GM12878 (cell line): ENCODE data around the gene CTSH. TPM values are rescaled to one million over a fixed set of nuclear protein-coding genes. Genes with fewer than 3 reads are reported as not detected.

Source experiments
- BCL3 ChIP-seq: IDR thresholded peaks from 2 replicates; pipeline ENCODE4 v1.6.1; 2011; ENCODE audit warnings: borderline replicate concordance, low read depth, mild to moderate bottlenecking, moderate library complexity, low read length; ENCODE audit not compliant: insufficient read depth, poor library complexity, severe bottlenecking
- BHLHE40 ChIP-seq, 2 experiments: fragments of 450-650 bp in 1 of 2; IDR thresholded peaks; 2 replicates each; pipeline ENCODE4 v1.6.1; 2011 to 2017; ENCODE audit warnings: low read depth in 2 of 2, borderline replicate concordance in 1 of 2, improper control_type of control experiment in 1 of 2, low read length in 1 of 2, mild to moderate bottlenecking in 1 of 2
- BMI1 ChIP-seq: fragments of 450-650 bp; IDR thresholded peaks from 2 replicates; pipeline ENCODE4 v1.6.1; 2016; ENCODE audit warnings: mild to moderate bottlenecking, moderate library complexity, borderline replicate concordance
- EED ChIP-seq: sonication (generic); IDR thresholded peaks from 2 replicates; pipeline ENCODE4 v1.6.1; 2016; ENCODE audit warnings: antibody characterized with exemption, low read depth
- ESRRA ChIP-seq: IDR thresholded peaks from 2 replicates; pipeline ENCODE4 v1.6.1; 2012; ENCODE audit warnings: mild to moderate bottlenecking, low read length, improper control_type of control experiment
- FOXM1 ChIP-seq: IDR thresholded peaks from 2 replicates; pipeline ENCODE4 v1.6.1; 2012; ENCODE audit warnings: low read depth, mild to moderate bottlenecking, inconsistent platforms, low read length, moderate library complexity
- GATAD2B ChIP-seq: fragments of 450-650 bp; conservative IDR thresholded peaks from 2 replicates; pipeline ENCODE4 v1.6.1; 2017; ENCODE audit warnings: low read depth, mild to moderate bottlenecking, moderate library complexity
- IKZF1 ChIP-seq: fragments of 450-650 bp; conservative IDR thresholded peaks from 2 replicates; pipeline ENCODE4 v1.6.1; 2017; ENCODE audit warnings: antibody characterized with exemption, mild to moderate bottlenecking
- IKZF2 ChIP-seq, 2 experiments: fragments of 450-650 bp; IDR thresholded peaks; 2 replicates each; pipeline ENCODE4 v1.6.1; 2017; ENCODE audit warnings: mild to moderate bottlenecking in 2 of 2, moderate library complexity in 2 of 2
- MAX ChIP-seq: IDR thresholded peaks from 2 replicates; pipeline ENCODE4 v1.6.1; 2012; ENCODE audit warnings: low read depth, low read length, improper control_type of control experiment
- MEF2A ChIP-seq: IDR thresholded peaks from 2 replicates; pipeline ENCODE4 v1.6.1; 2011; ENCODE audit warnings: low read depth, mild to moderate bottlenecking, low read length, moderate library complexity; ENCODE audit not compliant: insufficient read depth
- MTA3 ChIP-seq: IDR thresholded peaks from 2 replicates; pipeline ENCODE4 v1.6.1; 2012; ENCODE audit warnings: low read length, inconsistent platforms, borderline replicate concordance
- PKNOX1 ChIP-seq: fragments of 450-650 bp; IDR thresholded peaks from 2 replicates; pipeline ENCODE4 v1.6.1; 2016; ENCODE audit warnings: mild to moderate bottlenecking
- POU2F2 ChIP-seq: IDR thresholded peaks from 3 replicates; pipeline ENCODE4 v1.6.1; 2011; ENCODE audit warnings: low read depth, mild to moderate bottlenecking, low read length, borderline replicate concordance
- RELA ChIP-seq: fragments of 450-650 bp; IDR thresholded peaks from 2 replicates; pipeline ENCODE4 v1.8.0; 2014; ENCODE audit warnings: borderline replicate concordance; ENCODE audit not compliant: partially characterized antibody
- RELB ChIP-seq: fragments of 450-650 bp; IDR thresholded peaks from 2 replicates; pipeline ENCODE4 v1.6.1; 2017; ENCODE audit warnings: low read depth, mild to moderate bottlenecking, moderate library complexity
- SIN3A ChIP-seq: IDR thresholded peaks from 2 replicates; pipeline ENCODE4 v1.6.1; 2012; ENCODE audit warnings: low read depth, low read length, improper control_type of control experiment
- SP1 ChIP-seq: IDR thresholded peaks from one replicate; pipeline ENCODE4 v1.6.1; 2011; ENCODE audit warnings: low read depth, low read length
- SPI1 ChIP-seq: IDR thresholded peaks from 2 replicates; pipeline ENCODE4 v1.6.1; 2011; ENCODE audit warnings: low read depth, mild to moderate bottlenecking, low read length, moderate library complexity, borderline replicate concordance; ENCODE audit not compliant: insufficient read depth
- USF2 ChIP-seq: IDR thresholded peaks from 2 replicates; pipeline ENCODE4 v1.6.1; 2011; ENCODE audit warnings: low read depth, low read length, improper control_type of control experiment, borderline replicate concordance
- ZBTB4 ChIP-seq: fragments of 450-650 bp; formaldehyde crosslinking; IDR thresholded peaks from 2 replicates; pipeline ENCODE4 v1.4.0; 2022; ENCODE audit warnings: mild to moderate bottlenecking, moderate library complexity
- ZNF622 ChIP-seq: fragments of 450-650 bp; IDR thresholded peaks from 2 replicates; pipeline ENCODE4 v1.6.1; 2017; ENCODE audit warnings: mild to moderate bottlenecking, inconsistent platforms
- polyA plus RNA-seq, 11 experiments: library from polyadenylated mRNA; depleted of rRNA in 4 of 11; unstranded in 6 of 11; stranded (reverse) in 5 of 11; fragments of >200 nt; fragmentation: Nextera tagmentation in 4 of 11; fragmentation: Illumina TruSeq in 1 of 11; extraction: Ambion mirVana in 4 of 11; extraction: Trizol in 1 of 11; gene quantifications; 1 replicate in 1 of 11; 2 replicates in 10 of 11; pipeline versions ENCODE4 v1.2.1 to v1.2.3, GENCODE V29; 2011 to 2016; ENCODE audit warnings: inconsistent platforms in 2 of 11, missing spikeins in 2 of 11, low read depth in 1 of 11
- total RNA-seq, 4 experiments: library from RNA; depleted of rRNA in 3 of 4; stranded (reverse); fragments of >200 nt in 3 of 4; fragmentation: Illumina TruSeq in 1 of 4; extraction: Trizol in 1 of 4; gene quantifications; 2 replicates each; pipeline versions ENCODE4 v1.2.1 to v1.2.3, GENCODE V29; 2013 to 2021

Gene CTSH
- total and polyA plus RNA-seq, 10 of the 15 experiments (the other 5 are each of a cell fraction or from before 2014, with no cell fraction given) = 30.2 to 1,212 (median 519) TPM

GRCh38 chr15:78977091-78977571 lies 32.3 kb upstream of the CTSH start (continued):
- TF ChIP-seq ZBTB4 (no peak), MTA3 (peak; percentile 73; the same call in 1 of the 2 replicates), SPI1 (peak; percentile 78), ZNF622 (no peak), EED (peak; percentile 89), POU2F2 (peak; percentile 16; the same call in 1 of the 3 replicates), SP1 (peak; percentile 49), SIN3A (0 out of 2 replicates have a peak, but pooled peaks have one; percentile 47), IKZF1 (peak; percentile 99), GATAD2B (peak; percentile 86), MEF2A (peak; percentile 39; the same call in 1 of the 2 replicates), RELA (peak; percentile 84), RELB (peak; percentile 99), USF2 (no peak), IKZF2 (IDR thresholded peaks at IDR 0.05) (peak; percentile 98 to 99), BHLHE40 (IDR thresholded peaks at IDR 0.05; ENCODE audit: borderline replicate concordance in 1 of 2, low read depth in 2 of 2, low read length in 1 of 2) (peak; percentile 89 to 90), BCL3 (peak; percentile 31), BMI1 (peak; percentile 67), MAX (peak; percentile 70; the same call in 1 of the 2 replicates), FOXM1 (peak; percentile 61), ESRRA (0 out of 2 replicates have a peak, but pooled peaks have one; percentile 31), PKNOX1 (no peak)
